Right lobe of liver (tissue), 4 donors: Measurements from ENCODE around the gene MADCAM1.

Experiments used
- CTCF ChIP-seq, 4 donors: fragments of 200-600 bp in 3 of 4; fragments of 450-650 bp in 1 of 4; IDR thresholded peaks; one replicate each; pipeline versions ENCODE4 v1.5.1 to v1.8.0; 2016 to 2022; ENCODE audit warnings: antibody characterized with exemption in 4 of 4, mild to moderate bottlenecking in 2 of 4
- POLR2A ChIP-seq: fragments of 450-650 bp; IDR thresholded peaks from one replicate; pipeline ENCODE4 v1.6.1; 2017; ENCODE audit warnings: antibody characterized with exemption, mild to moderate bottlenecking
- donor health status: DM: no; HTN: no; CAD: no.
- donor health status: DM: no; HTN: no; CAD: no.
- donor health status: DM: no; HTN: yes; CAD: no.

GRCh38 chr19:507286-508203 lies 11.3 kb downstream of the MADCAM1 start, which contains the start of gene TPGS1:
- TF ChIP-seq CTCF (IDR thresholded peaks at IDR 0.05) = peak in 1 of 4 donors; percentile 4
- TF ChIP-seq POLR2A = peak; percentile 53
